Measurements from ENCODE around the gene SMTNL2. TPM values are rescaled to one million over a fixed set of nuclear protein-coding genes. Genes with fewer than 3 reads are reported as not detected.
"Not testable (repeated sequence)": the region's sequence is repeated elsewhere in the genome, so short reads cannot be mapped to it uniquely, and the experiment has no call there.

SMTNL2 gene
- total RNA-seq, 3 donors from 2014 or later, result not detected

DNA sequence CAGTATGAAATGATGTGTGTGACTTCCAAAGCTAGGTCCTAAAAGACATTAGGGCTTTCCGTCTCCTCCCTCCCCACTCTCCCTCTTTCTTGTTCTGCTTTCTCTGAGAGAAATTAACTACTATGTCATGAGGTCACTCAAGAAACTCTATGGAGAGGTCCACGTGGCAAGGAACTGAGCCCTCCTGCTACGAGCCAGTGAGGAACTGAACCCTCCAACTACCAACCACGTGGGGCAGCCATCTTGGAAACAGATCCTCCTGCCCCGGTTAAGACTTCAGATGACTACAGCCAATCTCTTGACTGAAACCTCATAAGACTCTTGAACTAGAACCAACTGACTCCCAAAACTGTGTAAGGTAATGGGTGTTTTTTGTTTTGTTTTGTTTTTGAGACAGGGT lies 61.3 kb downstream of the SMTNL2 start:
- Mint-ChIP-seq H3K27me3 (ENCODE audit: low read depth) (peaks cover 58% of the 10 kb centered on the region), H3K4me3 (no peak overlapping the region), H3K36me3 (ENCODE audit: insufficient read depth) (no peaks in the 10 kb centered on the region), H3K4me1 (ENCODE audit: low read depth) (peaks cover 6% of the 10 kb centered on the region), H3K9me3 (no peaks in the 10 kb centered on the region)
- ATAC-seq (no peak), DNase-seq (no peak)

DNA sequence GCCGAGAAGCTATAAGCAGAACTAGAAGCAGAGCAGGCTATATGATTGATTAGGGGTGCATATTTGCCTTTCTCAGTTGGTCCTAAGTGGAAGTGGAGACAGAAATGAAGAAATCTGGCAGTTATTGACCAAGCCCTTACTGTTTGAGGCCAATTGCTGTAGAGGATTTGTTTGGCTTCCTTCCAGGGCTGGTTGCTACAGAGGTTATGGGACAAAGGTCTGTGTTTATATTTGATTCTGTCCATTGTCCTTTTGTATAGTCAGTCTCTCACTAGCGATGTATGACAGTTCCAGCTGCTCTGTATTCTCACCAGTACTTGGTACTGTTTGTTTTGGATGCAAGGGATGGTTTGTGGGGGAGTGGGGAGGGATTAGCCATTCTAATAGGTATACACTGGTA lies 64.4 kb downstream of the SMTNL2 start:
- no peaks in the 10 kb centered on the region for H3K4me1 Mint-ChIP-seq (ENCODE audit: low read depth)

GRCh38 chr17:4652997-4653396 lies 68.7 kb downstream of the SMTNL2 start:
- DNase-seq, result no peak
- H3K36me3 Mint-ChIP-seq (ENCODE audit: insufficient read depth), result no peaks in the 10 kb centered on the region
- H3K27me3 Mint-ChIP-seq (ENCODE audit: low read depth), result peaks cover 33% of the 10 kb centered on the region
- no peaks in the 10 kb centered on the region for H3K9me3 Mint-ChIP-seq
- H3K4me1 Mint-ChIP-seq (ENCODE audit: low read depth), result no peaks in the 10 kb centered on the region
- H3K4me3 Mint-ChIP-seq, result no peak overlapping the region
- ATAC-seq, result no peak

More for the DNA sequence above, 64.4 kb downstream of the SMTNL2 start:
- H3K36me3 Mint-ChIP-seq (ENCODE audit: insufficient read depth), result no peaks in the 10 kb centered on the region
- no peak for ATAC-seq
- H3K4me3 Mint-ChIP-seq, result no peak overlapping the region
- peaks cover 49% of the 10 kb centered on the region for H3K27me3 Mint-ChIP-seq (ENCODE audit: low read depth)
- H3K9me3 Mint-ChIP-seq, result no peaks in the 10 kb centered on the region
- DNase-seq, result no peak

DNA sequence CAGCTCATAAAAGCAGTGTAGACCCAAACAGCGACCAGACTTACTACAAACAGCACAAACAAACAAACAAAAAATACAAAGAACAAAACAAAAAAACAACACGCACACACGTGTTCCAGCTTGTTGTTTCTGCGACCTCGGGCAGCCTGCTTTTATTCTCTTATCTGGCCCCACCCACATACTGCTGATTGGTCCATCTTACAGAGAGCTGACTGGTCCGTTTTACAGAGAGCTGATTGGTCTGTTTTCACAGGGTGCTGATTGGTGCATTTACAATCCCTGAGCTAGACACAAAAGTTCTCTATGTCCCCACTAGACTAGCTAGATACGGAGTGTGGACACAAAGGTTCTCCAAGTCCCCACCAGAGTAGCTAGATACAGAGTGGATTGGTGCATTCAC lies 71.6 kb downstream of the SMTNL2 start:
- not testable (repeated sequence) for H3K4me1 Mint-ChIP-seq (ENCODE audit: low read depth); DNase-seq; H3K36me3 Mint-ChIP-seq (ENCODE audit: insufficient read depth); H3K9me3 Mint-ChIP-seq; ATAC-seq; H3K4me3 Mint-ChIP-seq
- H3K27me3 Mint-ChIP-seq (ENCODE audit: low read depth), result peaks cover 34% of the 10 kb centered on the region

DNA sequence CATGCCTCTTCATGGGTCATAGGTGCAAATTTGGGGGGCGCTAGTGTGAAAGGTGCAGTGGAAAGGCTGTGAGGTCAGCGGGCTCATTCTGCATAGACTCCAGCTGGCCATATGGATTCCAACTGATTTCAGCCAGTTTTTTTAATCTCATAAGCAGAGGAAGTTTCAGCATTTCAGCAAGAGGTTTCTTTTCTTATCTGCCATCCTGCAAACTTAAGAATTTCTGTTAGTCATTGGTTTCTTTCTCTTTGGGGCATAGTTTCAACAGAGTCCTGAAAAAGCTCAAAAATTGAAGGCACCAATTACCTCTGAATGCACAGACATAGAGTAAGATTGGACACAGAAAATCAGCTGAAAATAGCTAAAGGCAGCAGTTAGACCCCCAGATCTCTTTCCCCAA lies 73.3 kb downstream of the SMTNL2 start:
- H3K27me3 Mint-ChIP-seq (ENCODE audit: low read depth), result peaks cover 25% of the 10 kb centered on the region
- no peaks in the 10 kb centered on the region for H3K9me3 Mint-ChIP-seq
- ATAC-seq (no peak), DNase-seq (no peak)
- peaks cover 1% of the 10 kb centered on the region for H3K36me3 Mint-ChIP-seq (ENCODE audit: insufficient read depth)
- H3K4me3 Mint-ChIP-seq, result no peak overlapping the region
- peaks cover 5% of the 10 kb centered on the region for H3K4me1 Mint-ChIP-seq (ENCODE audit: low read depth)

Other genes with a start within 250 kb of the SMTNL2 start
- gene UBE2G1, start 217.9 kb upstream of the SMTNL2 start, total RNA-seq, result 10 to 100 TPM; 71.3 to 73.0 (median 72.2) TPM
- gene SPNS3, start 150.6 kb upstream of the SMTNL2 start, total RNA-seq, result 1 to 10 TPM; 4.1 to 8.8 (median 6.1) TPM
- under 1 TPM; 0.33 to 0.47 (median 0.46) TPM for gene SPNS2, start 85.6 kb upstream of the SMTNL2 start, total RNA-seq
- gene MYBBP1A, start 29.1 kb upstream of the SMTNL2 start, total RNA-seq, result 100 to 1,000 TPM; 261 to 278 (median 263) TPM
- not detected for gene GGT6, start 24.0 kb upstream of the SMTNL2 start, total RNA-seq
- not detected for gene ALOX15, start 57.1 kb downstream of the SMTNL2 start, total RNA-seq
- 100 to 1,000 TPM; 163 to 189 (median 188) TPM for gene PELP1, start 119.6 kb downstream of the SMTNL2 start, total RNA-seq
- gene ARRB2, start 126.1 kb downstream of the SMTNL2 start, total RNA-seq, result 10 to 100 TPM; 89.7 to 99.4 (median 94.7) TPM
- gene MED11, start 146.9 kb downstream of the SMTNL2 start, total RNA-seq, result 10 to 100 TPM; 19.6 to 21.6 (median 20.6) TPM
- gene ZMYND15, start 155.3 kb downstream of the SMTNL2 start, total RNA-seq, result under 1 TPM in 1 of 3 donors, not detected in 2; 0.13 TPM
- 1 to 10 TPM in 2 of 3 donors, under 1 TPM in 1; 0.76 to 1.5 (median 1.3) TPM for gene CXCL16, start 155.4 kb downstream of the SMTNL2 start, total RNA-seq
- gene TM4SF5, start 187.4 kb downstream of the SMTNL2 start, total RNA-seq, result not detected
- gene VMO1, start 201.8 kb downstream of the SMTNL2 start, total RNA-seq, result under 1 TPM in 1 of 3 donors, not detected in 2; 0.33 TPM
- not detected for gene GLTPD2, start 204.4 kb downstream of the SMTNL2 start, total RNA-seq
- 100 to 1,000 TPM; 283 to 292 (median 291) TPM for gene PSMB6, start 211.6 kb downstream of the SMTNL2 start, total RNA-seq
- gene PLD2, start 222.6 kb downstream of the SMTNL2 start, total RNA-seq, result 10 to 100 TPM in 1 of 3 donors, 1 to 10 TPM in 2; 6.5 to 12.6 (median 8.9) TPM
- 10 to 100 TPM; 43.3 to 51.5 (median 45.1) TPM for gene MINK1, start 248.8 kb downstream of the SMTNL2 start, total RNA-seq